Pancreas (tissue), 10 donors: Measurements from ENCODE around the gene TTI1. TPM values are rescaled to one million over a fixed set of nuclear protein-coding genes. Genes with fewer than 3 reads are reported as not detected.
A peak's percentile ranks its signal among the peaks of the same experiment; 100 is the strongest.

ENCODE experiments used
- ATAC-seq, 4 donors: fragments of 200-7000 bp; cut with Tn5 transposase; one replicate each; pipeline versions ENCODE4 v1.8.0 to v1.9.1; 2020; ENCODE audit warnings: mild to moderate bottlenecking in 4 of 4, moderate library complexity in 4 of 4
- DNase-seq, 6 donors: peaks; one replicate each; pipeline ENCODE4 v3.0.0-alpha.2; 2020
- FAIRE-seq: peaks from 2 replicates; lab custom pipeline; 2012; peaks lifted over from hg19 to GRCh38; lab: Jason Lieb, UNC
- H3K27ac ChIP-seq, 4 donors: fragments of 200-600 bp; sonication (generic); 1 replicate in 3 of 4; 2 replicates in 1 of 4; pipeline versions ENCODE4 v1.5.0 to v1.8.0; 2020
- H3K27me3 ChIP-seq, 4 donors: fragments of 200-600 bp; one replicate each; pipeline ENCODE4 v1.8.0; 2021
- H3K36me3 ChIP-seq, 3 donors: fragments of 200-600 bp; sonication (generic) in 1 of 3; one replicate each; pipeline versions ENCODE4 v1.5.0 to v1.8.0; 2020 to 2021
- H3K4me1 ChIP-seq, 3 donors: fragments of 200-600 bp; one replicate each; pipeline ENCODE4 v1.8.0; 2021
- H3K4me3 ChIP-seq, 4 donors: fragments of 200-600 bp; sonication (generic) in 2 of 4; one replicate each; pipeline versions ENCODE4 v1.5.0 to v1.8.0; 2020 to 2021
- H3K9me3 ChIP-seq, 4 donors: fragments of 200-600 bp; one replicate each; pipeline ENCODE4 v1.8.0; 2021
- CTCF ChIP-seq, 4 donors: fragments of 200-600 bp; sonication (generic) in 3 of 4; IDR thresholded peaks; one replicate each; pipeline versions ENCODE4 v1.5.0 to v1.8.0; 2021; ENCODE audit warnings: antibody characterized with exemption in 4 of 4
- WGBS, 2 donors: extraction: QIAGEN DNeasy Blood & Tissue Kit; methylation state at CpG; one replicate each; pipeline ENCODE4 v1.1.7; 2013; 5-methylcytosine and 5-hydroxymethylcytosine counted together
- intact Hi-C, 3 donors: fragments of 100-400 bp; cut with DNase I; formaldehyde crosslinking; loops; one replicate each; pipeline versions ENCODE4 v1.11.1 to v1.14.2; 2022
- polyA plus RNA-seq, 2 donors: library from polyadenylated mRNA; stranded (reverse); fragments of 200-250 nt; gene quantifications; one replicate each; pipeline ENCODE4 v1.2.3, GENCODE V29; 2013
- total RNA-seq, 6 donors: library from RNA; stranded (reverse); fragmentation: NEBNext Ultra II Directional in 4 of 6; extraction: Animal tissue kit (Norgen Biotek cat#: 25700) in 4 of 6; gene quantifications; one replicate each; pipeline versions ENCODE4 v1.2.1 to v1.2.4, GENCODE V29; 2021 to 2023
- donor health status: healthy with polysubstance abuse.
- donor health status: DM: no; HTN: no; CAD: no; lungs with moderate emphysema.
- donor health status: DM: no; HTN: no; CAD: no.
- donor health status: control.
- donor health status: control.
- donor health status: Bipolar disorder and iron deficiency.
- donor health status: DM: yes; HTN: yes; CAD: no.
- donor health status: DM: no; HTN: no; CAD: no.
- donor health status: DM: no; HTN: no; CAD: no.
- donor health status: DM: yes; HTN: yes; CAD: no.

The TTI1 gene
- total and polyA plus RNA-seq, 8 donors = 10.1 to 18.0 (median 11.2) TPM

- no peak for FAIRE-seq
- H3K9me3 ChIP-seq = no peaks in the 10 kb centered on the region
- H3K4me3 ChIP-seq = no peak overlapping the region
- ATAC-seq = peak in 1 of 4 donors; percentile 10
- no peak for TF ChIP-seq CTCF (IDR thresholded peaks at IDR 0.05)
- DNase-seq = no peak
- no peaks in the 10 kb centered on the region for H3K27me3 ChIP-seq
- H3K36me3 ChIP-seq = peaks cover 0 to 15% (median 13%) of the 10 kb centered on the region in 3 donors
- 80 to 84% methylated on average over 4 of the region's 4 CpGs for WGBS, 2 donors
- H3K27ac ChIP-seq = no peak overlapping the region
- H3K4me1 ChIP-seq = peaks cover 0 to 16% (median 7%) of the 10 kb centered on the region in 3 donors
- intact Hi-C loops = loop anchor here in 1 of 3 donors (5.0 kb wide), 1 partner anchor 424 kb away; no protein-coding TSS in a partner anchor
Observed at GRCh38 chr20:37991157-37991866, 41.9 kb downstream of the TTI1 start.

GRCh38 chr20:37990571-37991151 lies 42.6 kb downstream of the TTI1 start:
- H3K27ac ChIP-seq = peak overlapping the region in 2 of 4 donors; percentile 16 to 24
- WGBS, 2 donors = 67 to 69% methylated on average over 10 of the region's 10 CpGs
- ATAC-seq = peak in 3 of 4 donors; percentile 35 to 43 (median 38)
- H3K4me3 ChIP-seq = no peak overlapping the region
- H3K9me3 ChIP-seq = no peaks in the 10 kb centered on the region
- FAIRE-seq = no peak
- no peak for TF ChIP-seq CTCF (IDR thresholded peaks at IDR 0.05)
- DNase-seq = no peak
- H3K36me3 ChIP-seq = peaks cover 0 to 9% (median 7%) of the 10 kb centered on the region in 3 donors
- H3K4me1 ChIP-seq = peaks cover 0 to 23% (median 11%) of the 10 kb centered on the region in 3 donors
- H3K27me3 ChIP-seq = no peaks in the 10 kb centered on the region
- intact Hi-C loops = loop anchor here in 1 of 3 donors (5.0 kb wide), 1 partner anchor 423 kb away; no protein-coding TSS in a partner anchor

- DNase-seq = peak in 2 of 6 donors; percentile 34 to 52
- FAIRE-seq = no peak
- no peaks in the 10 kb centered on the region for H3K27me3 ChIP-seq
- no peaks in the 10 kb centered on the region for H3K9me3 ChIP-seq
- H3K4me1 ChIP-seq = peaks cover 0 to 24% (median 12%) of the 10 kb centered on the region in 3 donors
- peak overlapping the region in 1 of 4 donors; percentile 1 for H3K27ac ChIP-seq
- H3K4me3 ChIP-seq = no peak overlapping the region
- peaks cover 0 to 4% (median 0%) of the 10 kb centered on the region in 3 donors for H3K36me3 ChIP-seq
- ATAC-seq = peak in 3 of 4 donors; percentile 7 to 14 (median 8)
- 66 to 67% methylated on average over 7 of the region's 7 CpGs for WGBS, 2 donors
- TF ChIP-seq CTCF (IDR thresholded peaks at IDR 0.05) = no peak
- intact Hi-C loops = loop anchor here in 1 of 3 donors (5.0 kb wide), 1 partner anchor 422 kb away; no protein-coding TSS in a partner anchor
Observed at GRCh38 chr20:37989601-37990295, 43.5 kb downstream of the TTI1 start.

GRCh38 chr20:37988306-37988954 lies 44.8 kb downstream of the TTI1 start:
- no peak for ATAC-seq
- WGBS, 2 donors = 89 to 96% methylated on average over 5 of the region's 5 CpGs

More at GRCh38 chr20:37988306-37988954, 44.8 kb downstream of the TTI1 start:
- Histone ChIP-seq H3K36me3 (no peaks in the 10 kb centered on the region), H3K9me3 (no peaks in the 10 kb centered on the region), H3K4me1 (peaks cover 0 to 24% (median 16%) of the 10 kb centered on the region in 3 donors), H3K27me3 (no peaks in the 10 kb centered on the region), H3K4me3 (no peak overlapping the region), H3K27ac (peak overlapping the region in 3 of 4 donors; percentile 39 to 63 (median 56))
- intact Hi-C loops = no loop called here
- FAIRE-seq (no peak), DNase-seq (no peak)
- TF ChIP-seq CTCF (IDR thresholded peaks at IDR 0.05) = no peak
